HG03196 (cell line): ENCODE data around the gene ATP7A.
"Not testable (repeated sequence)": the region's sequence is repeated elsewhere in the genome, so short reads cannot be mapped to it uniquely, and the experiment has no call there.

Experiments
- ATAC-seq: cut with Tn5 transposase; IDR thresholded peaks from one replicate; pipeline ENCODE4 v1.9.1; 2021; ENCODE audit not compliant: unreplicated experiment

Gene ATP7A

DNA sequence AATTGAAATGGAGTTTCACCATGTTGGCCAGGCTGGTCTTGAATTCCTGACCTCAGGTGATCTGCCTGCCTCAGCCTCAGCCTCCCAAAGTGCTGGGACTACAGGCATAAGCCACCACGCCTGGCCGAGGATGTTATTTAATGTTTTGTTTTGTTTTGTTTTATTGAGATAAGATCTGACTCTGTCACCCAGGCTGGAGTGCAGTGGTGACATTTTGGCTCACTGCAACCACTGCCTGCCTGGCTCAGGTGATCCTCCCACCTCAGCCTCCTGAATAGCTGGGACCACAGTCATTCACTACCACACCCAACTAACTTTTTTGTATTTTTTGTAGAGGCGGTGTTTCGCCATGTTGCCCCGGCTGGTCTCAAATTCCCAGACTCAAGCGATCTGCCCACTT lies 34.5 kb downstream of the ATP7A start:
- not testable (repeated sequence) for ATAC-seq

- ATAC-seq, result no peak
These were observed 35.5 kb downstream of the ATP7A start for GRCh38 chrX:77945910-77946545.

DNA sequence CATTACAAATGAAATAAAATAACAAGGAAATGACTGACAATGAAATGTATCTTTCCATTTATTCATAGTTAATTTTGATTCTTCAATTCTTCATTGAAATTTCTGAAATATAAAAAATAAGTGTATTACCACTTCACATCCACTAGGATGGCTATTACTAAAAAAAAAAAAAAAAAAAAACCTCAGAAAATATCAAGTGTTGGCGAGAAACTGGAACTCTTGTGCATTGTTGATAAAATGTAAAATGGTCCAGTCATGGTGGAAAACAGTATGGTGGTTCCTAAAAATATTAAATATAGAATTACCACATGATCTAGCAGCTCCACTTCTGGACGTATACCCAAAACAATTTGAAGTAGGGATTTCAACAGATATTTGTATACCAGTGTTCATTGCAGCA lies 36.1 kb downstream of the ATP7A start:
- ATAC-seq, result no peak

DNA sequence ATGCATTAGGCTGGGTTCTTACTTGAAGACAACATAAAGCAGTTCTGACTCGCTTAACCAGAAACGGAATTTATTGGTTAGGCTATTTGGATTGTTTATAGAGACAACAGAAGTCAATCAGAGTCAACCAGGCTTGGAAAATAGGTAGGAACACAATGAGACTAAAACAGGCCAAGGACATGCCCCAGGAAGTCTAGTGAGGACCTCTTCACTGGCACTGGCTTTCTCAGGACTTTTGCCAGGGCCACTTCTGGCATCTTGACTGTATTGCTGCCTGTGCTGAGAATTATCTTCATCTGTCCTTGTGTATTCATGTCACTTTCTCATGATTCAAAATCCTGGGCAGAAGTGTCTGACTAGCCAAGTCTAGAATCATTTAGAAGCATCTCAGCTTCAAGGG lies 39.3 kb downstream of the ATP7A start:
- no peak for ATAC-seq

GRCh38 chrX:77952173-77952572 lies 41.7 kb downstream of the ATP7A start:
- ATAC-seq, result no peak

GRCh38 chrX:77953302-77953701 lies 42.8 kb downstream of the ATP7A start:
- ATAC-seq, result no peak

DNA sequence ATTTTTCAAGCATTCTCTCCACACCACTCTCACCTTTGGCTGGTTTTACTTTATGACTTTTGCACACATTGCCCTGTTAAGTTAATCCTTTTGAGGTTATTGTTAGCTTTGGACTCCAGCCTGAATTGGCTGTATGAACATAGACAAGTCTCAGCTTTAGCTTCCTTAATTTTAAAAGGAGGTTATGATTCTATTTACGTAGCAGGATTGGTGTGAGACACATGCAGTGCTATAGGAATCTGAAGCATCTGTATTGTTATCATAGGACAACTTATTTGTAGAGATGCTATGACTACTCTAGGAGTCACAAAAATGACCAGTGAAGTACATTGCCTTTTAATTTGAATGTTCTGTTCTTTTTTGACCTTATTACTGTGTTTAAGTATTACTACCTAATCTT lies 43.2 kb downstream of the ATP7A start:
- no peak for ATAC-seq

DNA sequence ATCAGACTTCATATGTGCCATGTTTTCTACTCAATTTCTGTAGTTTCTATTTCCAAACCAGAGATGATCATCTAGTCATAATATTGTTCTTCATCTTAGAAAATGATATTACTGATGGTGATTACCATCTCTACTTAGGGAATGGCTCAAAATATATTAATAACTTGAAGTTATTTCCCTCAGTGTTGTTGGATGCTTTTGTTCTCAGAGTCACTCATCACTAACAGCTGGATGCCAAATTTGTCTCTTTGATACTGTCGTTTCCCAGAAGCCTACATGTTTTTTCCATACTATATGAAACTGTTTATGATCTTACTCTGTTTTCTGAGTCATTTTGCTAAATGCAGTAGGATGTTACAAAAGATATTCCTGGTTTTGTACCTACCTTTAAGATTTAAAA lies 50.1 kb downstream of the ATP7A start:
- ATAC-seq, result no peak

- no peak for ATAC-seq
These were observed 50.6 kb downstream of the ATP7A start for GRCh38 chrX:77961063-77961462.

DNA sequence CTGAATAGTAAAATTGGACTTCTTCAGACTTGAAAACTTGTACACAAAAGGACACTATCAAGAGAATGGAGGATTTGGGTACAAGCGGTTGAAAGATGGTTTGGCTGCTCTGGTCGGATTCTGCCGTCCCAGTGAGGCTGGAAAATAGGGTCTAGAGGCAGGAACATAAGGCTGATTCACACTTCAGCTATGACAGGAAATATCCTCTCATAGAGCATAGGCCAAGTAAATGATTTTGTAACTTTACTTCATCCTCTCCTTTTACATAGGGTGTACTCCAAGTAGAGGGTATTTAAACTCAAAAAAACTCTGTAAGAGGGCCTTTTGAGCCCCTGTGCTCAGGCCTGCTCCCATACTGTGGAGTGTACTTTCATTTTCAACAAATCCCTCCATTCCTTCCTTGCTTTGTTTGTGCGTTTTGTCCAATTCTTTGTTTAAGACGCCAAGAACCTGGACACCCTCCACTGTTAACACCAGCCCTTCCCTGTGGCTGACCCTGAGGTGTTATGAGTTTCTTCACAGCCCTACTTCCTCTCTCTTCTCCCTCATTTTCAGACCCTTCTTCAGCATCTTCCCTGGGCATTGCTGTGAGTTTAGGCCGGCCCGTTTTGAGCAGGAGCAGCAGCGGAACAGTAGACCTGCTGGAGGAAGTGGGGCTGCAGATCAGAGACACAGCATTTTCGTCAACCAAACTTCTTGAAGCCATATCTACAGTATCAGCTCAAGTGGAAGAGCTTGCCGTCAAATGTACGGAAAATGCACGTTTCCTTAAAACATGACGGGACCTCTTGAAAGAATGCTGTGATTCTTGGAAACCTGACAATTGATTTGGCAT lies 51.8 kb downstream of the ATP7A start:
- ATAC-seq, result no peak

GRCh38 chrX:77966361-77966760 lies 55.9 kb downstream of the ATP7A start:
- no peak for ATAC-seq

DNA sequence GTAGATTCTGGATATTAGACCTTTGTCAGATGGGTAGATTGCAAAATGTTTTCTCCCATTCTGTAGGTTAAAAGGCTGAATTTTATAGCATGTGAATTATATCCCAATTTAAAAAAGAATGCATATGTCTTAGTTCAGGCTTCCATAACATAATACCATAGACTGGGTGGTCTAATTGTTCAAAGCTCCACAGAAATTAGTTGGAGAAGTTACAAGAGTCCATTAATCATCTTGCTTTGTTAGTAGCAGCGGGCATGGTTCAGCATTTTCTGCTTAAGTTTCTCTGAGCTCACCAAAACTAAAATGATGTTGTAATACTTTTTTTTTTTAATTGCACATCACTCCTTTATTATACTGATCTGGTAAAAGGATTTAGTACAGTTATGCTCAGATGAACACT lies 57.1 kb downstream of the ATP7A start:
- ATAC-seq, result no peak

DNA sequence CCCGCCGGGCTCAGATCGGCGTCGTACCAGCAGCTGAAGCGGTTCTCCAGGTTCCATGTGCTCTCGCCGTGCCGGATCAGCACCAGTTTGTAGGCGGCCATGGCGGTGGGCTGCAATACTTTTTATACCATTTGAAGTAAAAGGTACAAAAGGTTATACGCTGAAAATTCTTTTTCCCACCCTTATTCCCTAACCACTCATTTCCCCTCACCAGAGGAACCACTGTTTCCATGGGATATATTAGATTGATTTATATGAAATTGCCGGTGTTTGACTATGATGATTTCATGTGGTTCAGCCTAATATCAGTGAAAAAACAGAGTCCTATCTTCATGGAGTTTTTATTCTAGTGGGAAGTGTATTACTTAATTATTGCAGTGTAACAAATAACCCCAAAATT lies 59.0 kb downstream of the ATP7A start, which contains the start of gene PGAM4:
TSS of gene PGAM4 (minus strand) at position 101 of the 400 bp plus-strand sequence. CDS start at position 101, 0 bp downstream.
- ATAC-seq, result no peak

- no peak for ATAC-seq
These were observed 65.3 kb downstream of the ATP7A start for GRCh38 chrX:77975755-77976154.

GRCh38 chrX:77977095-77977494 lies 66.6 kb downstream of the ATP7A start:
- no peak for ATAC-seq

DNA sequence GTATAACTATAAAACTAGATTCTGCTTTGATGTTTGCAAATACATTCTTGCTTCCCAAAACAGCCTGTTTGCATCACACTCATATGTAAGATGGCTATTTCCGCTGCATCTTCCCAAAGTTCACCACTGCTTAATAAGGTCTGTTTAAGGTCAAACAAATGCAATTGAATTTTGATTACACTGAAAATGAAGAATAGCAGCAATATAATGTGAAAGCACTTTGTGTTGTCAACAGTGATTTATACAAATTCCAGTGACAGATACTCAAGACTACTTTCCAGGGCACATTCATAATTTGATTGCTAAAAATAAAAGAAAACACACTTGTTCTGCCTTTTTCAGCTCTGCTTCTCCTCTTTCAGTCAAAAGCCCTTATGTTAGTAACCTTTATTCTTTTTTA lies 67.0 kb downstream of the ATP7A start:
- no peak for ATAC-seq

DNA sequence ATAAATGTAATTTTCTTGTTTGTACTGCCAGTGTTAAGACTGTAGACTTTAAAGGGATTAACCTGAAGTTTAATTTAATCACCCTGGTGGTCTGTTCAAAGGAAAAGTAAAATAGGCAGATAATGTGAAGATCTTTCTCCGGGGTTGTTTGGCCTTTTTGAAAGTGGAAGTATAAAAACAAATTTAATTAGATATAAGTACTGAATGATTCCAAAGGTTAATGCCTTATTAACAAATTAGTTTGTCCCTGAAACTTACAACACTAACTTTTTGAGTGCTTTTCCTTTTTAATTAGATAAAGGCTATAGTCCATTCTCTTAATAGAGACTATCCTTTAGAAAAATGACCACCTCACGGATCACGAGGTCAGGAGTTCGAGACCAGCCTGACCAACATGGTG lies 69.4 kb downstream of the ATP7A start:
- no peak for ATAC-seq

DNA sequence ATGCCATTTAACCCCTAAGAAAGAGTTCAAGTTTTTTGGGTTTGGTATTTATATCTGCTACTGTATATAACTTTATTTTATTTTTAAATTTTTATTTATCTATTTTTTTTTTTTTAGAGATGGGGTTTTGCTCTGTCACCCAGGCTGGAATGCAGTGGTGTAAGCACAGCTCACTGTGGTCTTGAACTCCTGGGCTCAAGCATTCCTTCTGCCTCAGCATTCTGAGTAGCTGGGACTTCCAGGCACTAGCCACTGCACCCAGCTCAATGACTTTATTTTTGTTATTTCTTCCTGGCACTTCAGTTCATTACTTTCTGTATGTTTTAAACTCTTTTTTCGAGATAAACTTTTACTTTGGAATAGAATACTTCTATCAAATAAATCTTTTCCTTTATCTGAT lies 101.4 kb downstream of the ATP7A start:
- no peak for ATAC-seq

DNA sequence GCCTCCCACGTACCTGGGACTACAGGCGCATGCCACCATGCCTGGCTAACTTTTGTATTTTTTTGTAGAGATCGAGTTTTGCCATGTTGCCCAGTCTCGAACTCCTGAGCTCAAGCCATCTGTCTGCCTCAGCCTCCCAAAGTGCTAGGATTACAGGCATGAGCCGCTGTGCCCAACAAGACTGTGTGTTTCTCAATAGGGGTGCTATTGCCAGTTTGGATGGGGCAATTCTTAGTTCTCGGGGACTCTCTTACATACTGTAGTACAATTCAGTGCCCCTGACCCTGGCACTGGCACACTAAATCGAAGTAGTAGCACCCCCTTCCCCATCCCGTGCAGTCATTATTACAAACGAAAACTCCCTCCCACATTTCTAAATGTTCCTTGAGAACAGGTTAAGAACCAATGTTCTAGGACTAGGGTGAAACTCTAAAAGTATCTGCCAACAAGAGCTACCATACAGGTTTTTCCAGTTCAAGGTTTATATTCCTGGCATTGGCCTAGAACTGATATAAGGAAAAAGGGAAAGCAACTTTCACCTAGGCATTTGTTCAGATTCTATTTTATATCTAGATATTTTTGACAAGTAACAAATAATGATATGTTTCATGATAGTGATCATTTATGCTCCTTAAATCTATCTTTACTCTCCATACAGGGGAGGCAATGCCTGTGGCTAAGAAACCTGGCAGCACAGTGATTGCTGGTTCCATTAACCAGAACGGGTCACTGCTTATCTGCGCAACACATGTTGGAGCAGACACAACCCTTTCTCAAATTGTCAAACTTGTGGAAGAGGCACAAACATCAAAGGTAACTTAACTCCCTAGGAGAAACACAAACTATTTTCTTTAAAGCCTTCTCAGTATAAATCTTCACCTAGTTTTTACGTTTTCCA lies 109.3 kb downstream of the ATP7A start:
- no peak for ATAC-seq

- no peak for ATAC-seq
These were observed 114.0 kb downstream of the ATP7A start for GRCh38 chrX:78024349-78025059.

GRCh38 chrX:78027798-78028197 lies 117.3 kb downstream of the ATP7A start:
- ATAC-seq, result no peak
